ENCODE data around the gene COL4A2.

The COL4A2 gene

GRCh38 chr13:110341445-110342244 lies 34.6 kb downstream of the COL4A2 start:
- FAIRE-seq = no peak

- no peak for FAIRE-seq
Measured at GRCh38 chr13:110342474-110342873, 35.4 kb downstream of the COL4A2 start.

GRCh38 chr13:110343241-110343865 lies 36.3 kb downstream of the COL4A2 start:
- no peak for FAIRE-seq

- FAIRE-seq = no peak
Measured at GRCh38 chr13:110344320-110344719, 37.2 kb downstream of the COL4A2 start.

GRCh38 chr13:110345266-110345665 lies 38.2 kb downstream of the COL4A2 start:
- no peak for FAIRE-seq

- FAIRE-seq = no peak
Measured at GRCh38 chr13:110345701-110346100, 38.6 kb downstream of the COL4A2 start.

- FAIRE-seq = no peak
Measured at GRCh38 chr13:110346661-110347067, 39.6 kb downstream of the COL4A2 start.

GRCh38 chr13:110347088-110347487 lies 40.0 kb downstream of the COL4A2 start:
- FAIRE-seq = no peak

- FAIRE-seq = no peak
Measured at GRCh38 chr13:110347535-110348308, 40.6 kb downstream of the COL4A2 start.

GRCh38 chr13:110348309-110349105 lies 41.4 kb downstream of the COL4A2 start:
- FAIRE-seq = no peak

GRCh38 chr13:110349239-110349638 lies 42.2 kb downstream of the COL4A2 start:
- FAIRE-seq = no peak

- no peak for FAIRE-seq
Measured at GRCh38 chr13:110350049-110350448, 43.0 kb downstream of the COL4A2 start.

GRCh38 chr13:110350509-110350908 lies 43.4 kb downstream of the COL4A2 start:
- no peak for FAIRE-seq

GRCh38 chr13:110351636-110352420 lies 44.7 kb downstream of the COL4A2 start:
- no peak for FAIRE-seq

GRCh38 chr13:110352735-110353134 lies 45.7 kb downstream of the COL4A2 start:
- no peak for FAIRE-seq

- no peak for FAIRE-seq
Measured at GRCh38 chr13:110353339-110353977, 46.4 kb downstream of the COL4A2 start.

GRCh38 chr13:110354123-110354627 lies 47.1 kb downstream of the COL4A2 start:
- no peak for FAIRE-seq

- FAIRE-seq = no peak
Measured at GRCh38 chr13:110354715-110355473, 47.8 kb downstream of the COL4A2 start.

- no peak for FAIRE-seq
Measured at GRCh38 chr13:110356362-110356761, 49.3 kb downstream of the COL4A2 start.

GRCh38 chr13:110358381-110358780 lies 51.3 kb downstream of the COL4A2 start:
- no peak for FAIRE-seq

Measured in G401.6 (cell line).